ENCODE results near the gene RAMACL. TPM values are rescaled to one million over a fixed set of nuclear protein-coding genes. Genes with fewer than 3 reads are reported as not detected.

The RAMACL gene
- total RNA-seq, 2 experiments from 2014 or later, result 0.30 to 0.41 TPM

DNA sequence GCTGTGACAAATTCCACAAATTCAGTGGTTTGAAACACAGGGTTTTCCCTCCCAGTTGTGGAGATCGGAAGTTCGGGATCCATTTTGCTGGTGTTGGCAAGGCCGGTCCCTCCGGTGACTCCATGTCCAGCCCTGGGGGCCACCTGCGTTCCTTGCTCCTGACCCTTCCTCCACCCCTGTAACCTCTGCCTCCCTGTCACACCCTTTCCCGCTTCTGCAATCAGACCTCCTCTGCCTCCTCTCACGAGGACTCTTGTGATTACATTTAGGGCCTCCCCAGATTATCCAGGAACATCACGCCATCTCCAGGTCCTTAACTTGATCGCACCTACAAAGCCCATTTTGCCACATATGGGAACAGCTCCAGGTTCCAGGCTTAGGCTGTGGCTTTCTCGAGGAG, 28.1 kb upstream of the RAMACL start:
- no peak overlapping the region for H3K4me3 ChIP-seq (ENCODE audit: low read depth, low read length, poor library complexity, severe bottlenecking)
- intact Hi-C loops (cut with micrococcal nuclease; ENCODE audit: unreplicated experiment), result no loop called here
- no peak overlapping the region for H3K4me2 ChIP-seq (ENCODE audit: low read length)
- H2AFZ ChIP-seq (ENCODE audit: low read length), result no peak overlapping the region
- no peaks in the 10 kb centered on the region for H4K20me1 ChIP-seq (ENCODE audit: insufficient read depth, low read length)
- no peak overlapping the region for H3K27ac ChIP-seq (ENCODE audit: low read depth, low read length, poor library complexity, severe bottlenecking)
- no peaks in the 10 kb centered on the region for H3K9me2 ChIP-seq (ENCODE audit: insufficient read depth, low read length)
- no peaks in the 10 kb centered on the region for H3K36me3 ChIP-seq (ENCODE audit: insufficient read depth, low read length)
- no peak for TF ChIP-seq EZH2phosphoT487 (IDR thresholded peaks at IDR 0.05; ENCODE audit: borderline replicate concordance, low read depth, low read length)
- no peak for TF ChIP-seq CTCF (conservative IDR thresholded peaks at IDR 0.05; ENCODE audit: low read length)
- no TSS peak for BruUV-seq (replicated peaks)
- no peaks in the 10 kb centered on the region for H3K9me3 ChIP-seq (ENCODE audit: low read length)
- H3K4me1 ChIP-seq (ENCODE audit: insufficient read depth, low read length, poor library complexity, severe bottlenecking), result no peaks in the 10 kb centered on the region
- DNase-seq (ENCODE audit: low spot score), result no peak
- no peaks in the 10 kb centered on the region for H3K79me2 ChIP-seq (ENCODE audit: insufficient read depth, low read depth, low read length)
- ChIA-PET POLR2A (no interaction called here), CTCF (ENCODE audit: unreplicated experiment) (no interaction called here)

DNA sequence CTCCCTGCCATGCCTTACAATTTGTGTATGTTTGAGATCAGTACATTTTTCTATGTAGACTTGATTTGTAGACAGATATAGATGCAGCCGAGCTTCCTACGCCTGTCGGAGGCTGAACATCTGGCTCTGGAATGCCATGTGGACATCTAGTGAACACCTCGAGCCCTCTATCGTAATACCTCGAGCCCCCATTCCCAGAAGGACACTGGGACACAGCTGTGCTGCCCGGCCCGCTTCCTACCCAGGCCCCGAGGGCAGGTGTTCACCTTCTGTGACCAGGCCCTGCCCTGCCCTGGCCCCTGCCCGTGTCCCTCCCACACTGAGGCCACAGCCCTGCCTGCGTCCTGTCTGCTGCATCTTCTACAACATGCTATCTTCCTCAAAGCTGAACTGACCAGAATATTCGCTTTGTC, 27.7 kb upstream of the RAMACL start:
- no peak for DNase-seq (ENCODE audit: low spot score)
- ChIA-PET POLR2A (no interaction called here), CTCF (ENCODE audit: unreplicated experiment) (no interaction called here)
- H3K4me1 ChIP-seq (ENCODE audit: insufficient read depth, low read length, poor library complexity, severe bottlenecking), result no peaks in the 10 kb centered on the region
- no peaks in the 10 kb centered on the region for H3K9me3 ChIP-seq (ENCODE audit: low read length)
- no peaks in the 10 kb centered on the region for H3K79me2 ChIP-seq (ENCODE audit: insufficient read depth, low read depth, low read length)
- H3K4me3 ChIP-seq (ENCODE audit: low read depth, low read length, poor library complexity, severe bottlenecking), result no peak overlapping the region
- BruUV-seq (replicated peaks), result no TSS peak
- H3K36me3 ChIP-seq (ENCODE audit: insufficient read depth, low read length), result no peaks in the 10 kb centered on the region
- TF ChIP-seq CTCF (conservative IDR thresholded peaks at IDR 0.05; ENCODE audit: low read length) (no peak), EZH2phosphoT487 (IDR thresholded peaks at IDR 0.05; ENCODE audit: borderline replicate concordance, low read depth, low read length) (no peak)
- H3K27ac ChIP-seq (ENCODE audit: low read depth, low read length, poor library complexity, severe bottlenecking), result no peak overlapping the region
- H3K4me2 ChIP-seq (ENCODE audit: low read length), result no peak overlapping the region
- intact Hi-C loops (cut with micrococcal nuclease; ENCODE audit: unreplicated experiment), result no loop called here
- no peaks in the 10 kb centered on the region for H3K9me2 ChIP-seq (ENCODE audit: insufficient read depth, low read length)
- no peaks in the 10 kb centered on the region for H4K20me1 ChIP-seq (ENCODE audit: insufficient read depth, low read length)
- no peak overlapping the region for H2AFZ ChIP-seq (ENCODE audit: low read length)

- Histone ChIP-seq H3K27ac (ENCODE audit: low read depth, low read length, poor library complexity, severe bottlenecking) (no peak overlapping the region), H4K20me1 (ENCODE audit: insufficient read depth, low read length) (no peaks in the 10 kb centered on the region), H3K36me3 (ENCODE audit: insufficient read depth, low read length) (no peaks in the 10 kb centered on the region), H3K4me1 (ENCODE audit: insufficient read depth, low read length, poor library complexity, severe bottlenecking) (no peaks in the 10 kb centered on the region), H3K4me2 (ENCODE audit: low read length) (no peak overlapping the region), H3K4me3 (ENCODE audit: low read depth, low read length, poor library complexity, severe bottlenecking) (no peak overlapping the region), H2AFZ (ENCODE audit: low read length) (no peak overlapping the region), H3K79me2 (ENCODE audit: insufficient read depth, low read depth, low read length) (no peaks in the 10 kb centered on the region), H3K9me2 (ENCODE audit: insufficient read depth, low read length) (no peaks in the 10 kb centered on the region), H3K9me3 (ENCODE audit: low read length) (no peaks in the 10 kb centered on the region)
- intact Hi-C loops (cut with micrococcal nuclease; ENCODE audit: unreplicated experiment), result no loop called here
- DNase-seq (ENCODE audit: low spot score), result no peak
- TF ChIP-seq EZH2phosphoT487 (IDR thresholded peaks at IDR 0.05; ENCODE audit: borderline replicate concordance, low read depth, low read length), result no peak
- no peak for TF ChIP-seq CTCF (conservative IDR thresholded peaks at IDR 0.05; ENCODE audit: low read length)
- CTCF ChIA-PET (ENCODE audit: unreplicated experiment), result no interaction called here
- POLR2A ChIA-PET, result interaction anchor here (1.4 to 1.8 kb wide), 3 partner anchors 10 to 24 kb away, joined by 3 to 7 read pairs (median 4); no protein-coding TSS in a partner anchor
- no TSS peak for BruUV-seq (replicated peaks)
Measured at GRCh38 chr6:166613027-166613426, 26.5 kb upstream of the RAMACL start.
